ENCODE measurements around the gene TBL3. TPM values are rescaled to one million over a fixed set of nuclear protein-coding genes. Genes with fewer than 3 reads are reported as not detected.

The TBL3 gene
- total and polyA plus RNA-seq, 4 donors, result 23.9 to 58.8 (median 44.1) TPM

GRCh38 chr16:2027024-2028010 is 55.5 kb downstream of the TBL3 start:
- Histone ChIP-seq H3K9me3 (ENCODE audit: control insufficient read depth in 4 of 4, insufficient read depth in 3 of 4, low read length in 3 of 4) (no peaks in the 10 kb centered on the region), H3K4me1 (ENCODE audit: control insufficient read depth in 5 of 5, insufficient read depth in 5 of 5, low read length in 5 of 5) (peaks cover 0 to 44% (median 22%) of the 10 kb centered on the region in 5 donors), H3K27me3 (ENCODE audit: control insufficient read depth in 3 of 3, insufficient read depth in 3 of 3, low read length in 2 of 3) (no peaks in the 10 kb centered on the region), H3K4me3 (peak overlapping the region; percentile 54), H3K9ac (ENCODE audit: insufficient read depth in 1 of 2, low read length in 2 of 2) (no peak overlapping the region), H3K27ac (ENCODE audit: low read depth in 1 of 2, low read length in 1 of 2) (peak overlapping the region; percentile 80 to 82), H3K36me3 (ENCODE audit: control insufficient read depth in 4 of 4, insufficient read depth in 4 of 4, low read length in 4 of 4) (peaks cover 0 to 12% (median 0%) of the 10 kb centered on the region in 4 donors)
- DNase-seq, result no peak
- 4 to 16% methylated on average over 49 to 76 of the region's 76 CpGs for WGBS, 2 donors
- TF ChIP-seq CTCF (IDR thresholded peaks at IDR 0.05; ENCODE audit: control extremely low read depth, extremely low read depth), result no peak
- ATAC-seq (ENCODE audit: insufficient read depth, low FRiP score), result no peak

GRCh38 chr16:2028146-2028545 is 56.3 kb downstream of the TBL3 start:
- Histone ChIP-seq H3K4me1 (ENCODE audit: control insufficient read depth in 5 of 5, insufficient read depth in 5 of 5, low read length in 5 of 5) (peaks cover 0 to 44% (median 25%) of the 10 kb centered on the region in 5 donors), H3K36me3 (ENCODE audit: control insufficient read depth in 4 of 4, insufficient read depth in 4 of 4, low read length in 4 of 4) (peaks cover 0 to 13% (median 0%) of the 10 kb centered on the region in 4 donors), H3K27ac (ENCODE audit: low read depth in 1 of 2, low read length in 1 of 2) (peak overlapping the region; percentile 43 to 65), H3K27me3 (ENCODE audit: control insufficient read depth in 3 of 3, insufficient read depth in 3 of 3, low read length in 2 of 3) (no peaks in the 10 kb centered on the region), H3K9ac (ENCODE audit: insufficient read depth in 1 of 2, low read length in 2 of 2) (no peak overlapping the region), H3K9me3 (ENCODE audit: control insufficient read depth in 4 of 4, insufficient read depth in 3 of 4, low read length in 3 of 4) (no peaks in the 10 kb centered on the region), H3K4me3 (peak overlapping the region; percentile 54)
- no peak for DNase-seq
- no peak for TF ChIP-seq CTCF (IDR thresholded peaks at IDR 0.05; ENCODE audit: control extremely low read depth, extremely low read depth)
- no peak for ATAC-seq (ENCODE audit: insufficient read depth, low FRiP score)
- WGBS, 2 donors, result 45 to 46% methylated on average over 3 of the region's 3 CpGs

GRCh38 chr16:2028620-2029220 is 56.9 kb downstream of the TBL3 start:
- TF ChIP-seq CTCF (IDR thresholded peaks at IDR 0.05; ENCODE audit: control extremely low read depth, extremely low read depth), result no peak
- ATAC-seq (ENCODE audit: insufficient read depth, low FRiP score) (no peak), DNase-seq (no peak)
- H3K27ac ChIP-seq (ENCODE audit: low read depth in 1 of 2, low read length in 1 of 2), result peak overlapping the region in 1 of 2 donors; percentile 65
- no peak overlapping the region for H3K9ac ChIP-seq (ENCODE audit: insufficient read depth in 1 of 2, low read length in 2 of 2)
- no peaks in the 10 kb centered on the region for H3K27me3 ChIP-seq (ENCODE audit: control insufficient read depth in 3 of 3, insufficient read depth in 3 of 3, low read length in 2 of 3)
- WGBS, 2 donors, result 67 to 71% methylated on average over 18 of the region's 18 CpGs
- H3K4me3 ChIP-seq, result peak overlapping the region; percentile 54
- peaks cover 0 to 15% (median 0%) of the 10 kb centered on the region in 4 donors for H3K36me3 ChIP-seq (ENCODE audit: control insufficient read depth in 4 of 4, insufficient read depth in 4 of 4, low read length in 4 of 4)
- peaks cover 0 to 45% (median 27%) of the 10 kb centered on the region in 5 donors for H3K4me1 ChIP-seq (ENCODE audit: control insufficient read depth in 5 of 5, insufficient read depth in 5 of 5, low read length in 5 of 5)
- no peaks in the 10 kb centered on the region for H3K9me3 ChIP-seq (ENCODE audit: control insufficient read depth in 4 of 4, insufficient read depth in 3 of 4, low read length in 3 of 4)
